ENCODE results near the gene UBR7.

The UBR7 gene

GRCh38 chr14:93184391-93185348 is 22.4 kb upstream of the UBR7 start, which contains the start of the genes LYSET and MOAP1:
LYSET (plus strand) TSS chr14:93185317; CDS start chr14:93185406, 89 bp downstream.
MOAP1 (minus strand) TSS chr14:93184897; CDS start chr14:93184242, 655 bp downstream.
- H3K27ac ChIP-seq (replicated peaks) = peak within 1 kb of the TSS; percentile 86
- DNase-seq (ENCODE audit: low read depth in 1 of 2, low spot score in 1 of 2) = peak; percentile 83 to 85
- TF ChIP-seq GABPA (IDR thresholded peaks at IDR 0.05; ENCODE audit: low read depth) (peak; percentile 79), SPI1 (IDR thresholded peaks at IDR 0.05; ENCODE audit: borderline replicate concordance, low read depth) (no peak), POLR2AphosphoS5 (IDR thresholded peaks at IDR 0.05; ENCODE audit: low read depth) (peak; percentile 53; the same call in 1 of the 2 replicates)

GRCh38 chr14:93185349-93185720 is 21.7 kb upstream of the UBR7 start:
- H3K4me3 ChIP-seq (replicated peaks; ENCODE audit: insufficient read depth, low read length) = peak overlapping the region; percentile 97
- DNase-seq (ENCODE audit: low read depth in 1 of 2, low spot score in 1 of 2) = no peak
- H3K27ac ChIP-seq (replicated peaks) = peak overlapping the region; percentile 30; the same call in 1 of the 2 replicates
- H3K27me3 ChIP-seq (ENCODE audit: insufficient read depth, poor library complexity, severe bottlenecking) = no peaks in the 10 kb centered on the region
- TF ChIP-seq POLR2AphosphoS5 (IDR thresholded peaks at IDR 0.05; ENCODE audit: low read depth) (no peak), SPI1 (IDR thresholded peaks at IDR 0.05; ENCODE audit: borderline replicate concordance, low read depth) (peak; percentile 50; the same call in 1 of the 2 replicates)

More at GRCh38 chr14:93184391-93185348, 22.4 kb upstream of the UBR7 start, which contains the start of the genes LYSET and MOAP1:
- no peaks in the 10 kb centered on the region for H3K27me3 ChIP-seq (ENCODE audit: insufficient read depth, poor library complexity, severe bottlenecking)
- H3K4me3 ChIP-seq (replicated peaks; ENCODE audit: insufficient read depth, low read length) = peak within 1 kb of the TSS; percentile 97

GRCh38 chr14:93186466-93186865 is 20.6 kb upstream of the UBR7 start:
- no peak overlapping the region for H3K27ac ChIP-seq (replicated peaks)
- no peaks in the 10 kb centered on the region for H3K27me3 ChIP-seq (ENCODE audit: insufficient read depth, poor library complexity, severe bottlenecking)
- H3K4me3 ChIP-seq (replicated peaks; ENCODE audit: insufficient read depth, low read length) = no peak overlapping the region
- TF ChIP-seq GABPA (IDR thresholded peaks at IDR 0.05; ENCODE audit: low read depth) (no peak), POLR2AphosphoS5 (IDR thresholded peaks at IDR 0.05; ENCODE audit: low read depth) (no peak), SPI1 (IDR thresholded peaks at IDR 0.05; ENCODE audit: borderline replicate concordance, low read depth) (no peak), CTCF (IDR thresholded peaks at IDR 0.05; ENCODE audit: insufficient read depth, low read length) (no peak), REST (IDR thresholded peaks at IDR 0.05; ENCODE audit: insufficient replicate concordance, low read depth) (no peak)
- DNase-seq (ENCODE audit: low read depth in 1 of 2, low spot score in 1 of 2) = peak in 1 of 2 experiments; percentile 14

- Histone ChIP-seq H3K4me3 (replicated peaks; ENCODE audit: insufficient read depth, low read length) (no peak overlapping the region), H3K27ac (replicated peaks) (no peak overlapping the region), H3K27me3 (ENCODE audit: insufficient read depth, poor library complexity, severe bottlenecking) (no peaks in the 10 kb centered on the region)
- no peak for TF ChIP-seq CTCF (IDR thresholded peaks at IDR 0.05; ENCODE audit: insufficient read depth, low read length)
- DNase-seq (ENCODE audit: low read depth in 1 of 2, low spot score in 1 of 2) = no peak
Observed at GRCh38 chr14:93186956-93187355, 20.1 kb upstream of the UBR7 start.

- H3K4me3 ChIP-seq (replicated peaks; ENCODE audit: insufficient read depth, low read length) = no peak overlapping the region
- TF ChIP-seq REST (IDR thresholded peaks at IDR 0.05; ENCODE audit: insufficient replicate concordance, low read depth) (no peak), CTCF (IDR thresholded peaks at IDR 0.05; ENCODE audit: insufficient read depth, low read length) (no peak), SPI1 (IDR thresholded peaks at IDR 0.05; ENCODE audit: borderline replicate concordance, low read depth) (no peak), GABPA (IDR thresholded peaks at IDR 0.05; ENCODE audit: low read depth) (no peak), POLR2AphosphoS5 (IDR thresholded peaks at IDR 0.05; ENCODE audit: low read depth) (no peak)
- H3K27ac ChIP-seq (replicated peaks) = no peak overlapping the region
- H3K27me3 ChIP-seq (ENCODE audit: insufficient read depth, poor library complexity, severe bottlenecking) = no peaks in the 10 kb centered on the region
- DNase-seq (ENCODE audit: low read depth in 1 of 2, low spot score in 1 of 2) = no peak
Observed at GRCh38 chr14:93195316-93195999, 11.6 kb upstream of the UBR7 start.
